Measurements from ENCODE around the gene FIGLA. TPM values are rescaled to one million over a fixed set of nuclear protein-coding genes. Genes with fewer than 3 reads are reported as not detected.

The FIGLA gene
- total RNA-seq, 1 donor from 2014 or later = not detected

- Histone ChIP-seq H3K36me3 (no peaks in the 10 kb centered on the region), H3K27me3 (no peaks in the 10 kb centered on the region), H3K4me1 (no peaks in the 10 kb centered on the region), H3K27ac (no peak overlapping the region), H3K4me3 (no peak overlapping the region), H3K9me3 (no peaks in the 10 kb centered on the region)
- intact Hi-C loops (cut with DNase I) = no loop called here
- no peak for TF ChIP-seq CTCF (IDR thresholded peaks at IDR 0.05)
- no peak for ATAC-seq
- no peak for DNase-seq
These were observed 17.3 kb upstream of the FIGLA start for GRCh38 chr2:70807828-70808118.

- no peak for ATAC-seq
- no peak for TF ChIP-seq CTCF (IDR thresholded peaks at IDR 0.05)
- intact Hi-C loops (cut with DNase I) = no loop called here
These were observed 16.8 kb upstream of the FIGLA start for GRCh38 chr2:70807102-70807827.

GRCh38 chr2:70806620-70807019 lies 16.2 kb upstream of the FIGLA start:
- Histone ChIP-seq H3K36me3 (no peaks in the 10 kb centered on the region), H3K4me1 (no peaks in the 10 kb centered on the region), H3K9me3 (no peaks in the 10 kb centered on the region), H3K27ac (no peak overlapping the region), H3K27me3 (no peaks in the 10 kb centered on the region), H3K4me3 (no peak overlapping the region)
- DNase-seq (no peak), ATAC-seq (no peak)
- no peak for TF ChIP-seq CTCF (IDR thresholded peaks at IDR 0.05)
- intact Hi-C loops (cut with DNase I) = no loop called here

More at GRCh38 chr2:70807102-70807827, 16.8 kb upstream of the FIGLA start:
- no peaks in the 10 kb centered on the region for H3K4me1 ChIP-seq
- no peak overlapping the region for H3K27ac ChIP-seq
- no peaks in the 10 kb centered on the region for H3K9me3 ChIP-seq
- no peak overlapping the region for H3K4me3 ChIP-seq
- no peaks in the 10 kb centered on the region for H3K36me3 ChIP-seq
- H3K27me3 ChIP-seq = no peaks in the 10 kb centered on the region
- DNase-seq = no peak

GRCh38 chr2:70806013-70806412 lies 15.6 kb upstream of the FIGLA start:
- ATAC-seq (peak; percentile 72), DNase-seq (no peak)
- Histone ChIP-seq H3K4me1 (no peaks in the 10 kb centered on the region), H3K36me3 (no peaks in the 10 kb centered on the region), H3K4me3 (no peak overlapping the region), H3K27ac (no peak overlapping the region), H3K9me3 (no peaks in the 10 kb centered on the region), H3K27me3 (no peaks in the 10 kb centered on the region)
- TF ChIP-seq CTCF (IDR thresholded peaks at IDR 0.05) = no peak
- intact Hi-C loops (cut with DNase I) = no loop called here

- DNase-seq (no peak), ATAC-seq (no peak)
- no peak for TF ChIP-seq CTCF (IDR thresholded peaks at IDR 0.05)
- no peaks in the 10 kb centered on the region for H3K27me3 ChIP-seq
- no peaks in the 10 kb centered on the region for H3K9me3 ChIP-seq
- no peak overlapping the region for H3K4me3 ChIP-seq
- intact Hi-C loops (cut with DNase I) = no loop called here
- no peak overlapping the region for H3K27ac ChIP-seq
- no peaks in the 10 kb centered on the region for H3K4me1 ChIP-seq
- no peaks in the 10 kb centered on the region for H3K36me3 ChIP-seq
These were observed 11.3 kb upstream of the FIGLA start for GRCh38 chr2:70801607-70802263.

Measured in upper lobe of right lung (tissue), 1 donor.